Psoas muscle (tissue), 8 donors: ENCODE results near the gene AMDHD1. TPM values are rescaled to one million over a fixed set of nuclear protein-coding genes. Genes with fewer than 3 reads are reported as not detected.

Experiments used
- ATAC-seq, 4 donors: fragments of 200-7000 bp; cut with Tn5 transposase; one replicate each; pipeline ENCODE4 v1.9.1; 2020; ENCODE audit warnings: moderate library complexity in 3 of 4, mild to moderate bottlenecking in 2 of 4
- DNase-seq, 2 donors: peaks; one replicate each; pipeline ENCODE4 v3.0.0-alpha.2; 2020
- H3K27ac ChIP-seq: fragments of 200-600 bp; one replicate; pipeline ENCODE4 v1.8.0; 2022
- H3K27me3 ChIP-seq, 3 donors: fragments of 200-600 bp in 1 of 3; one replicate each; pipeline versions ENCODE4 v1.6.1 to v1.8.0; 2013 to 2022; ENCODE audit warnings: low read length in 2 of 3, mild to moderate bottlenecking in 2 of 3, moderate library complexity in 1 of 3; ENCODE audit not compliant: insufficient read depth in 3 of 3
- H3K36me3 ChIP-seq, 2 donors: fragments of 200-600 bp in 1 of 2; one replicate each; pipeline versions ENCODE4 v1.6.1 to v1.8.0; 2013 to 2022; ENCODE audit warnings: low read depth in 1 of 2, mild to moderate bottlenecking in 1 of 2, moderate library complexity in 1 of 2; ENCODE audit not compliant: insufficient read depth in 1 of 2
- H3K4me1 ChIP-seq: fragments of 200-600 bp; one replicate; pipeline ENCODE4 v1.8.0; 2022
- H3K4me3 ChIP-seq: fragments of 200-600 bp; one replicate; pipeline ENCODE4 v1.8.0; 2022; ENCODE audit warnings: mild to moderate bottlenecking
- H3K9me3 ChIP-seq: fragments of 200-600 bp; one replicate; pipeline ENCODE4 v1.8.0; 2022
- CTCF ChIP-seq: fragments of 200-600 bp; IDR thresholded peaks from one replicate; pipeline ENCODE4 v1.8.0; 2022; ENCODE audit warnings: antibody characterized with exemption
- WGBS, 3 donors: extraction: QIAGEN DNeasy Blood & Tissue Kit; methylation state at CpG; one replicate each; pipeline versions ENCODE4 v1.1.6 to v1.1.7; 2013; 5-methylcytosine and 5-hydroxymethylcytosine counted together
- intact Hi-C, 2 donors: fragments of 100-400 bp; cut with DNase I; formaldehyde crosslinking; loops; one replicate each; pipeline versions ENCODE4 v1.11.0 to v1.14.2; 2022
- polyA plus RNA-seq, 3 donors: library from polyadenylated mRNA; stranded (reverse); fragments of 200-250 nt; gene quantifications; one replicate each; pipeline ENCODE4 v1.2.3, GENCODE V29; 2013
- total RNA-seq, 4 donors: library from RNA; stranded (reverse); fragmentation: NEBNext Ultra II Directional in 2 of 4; extraction: Animal tissue kit (Norgen Biotek cat#: 25700) in 2 of 4; gene quantifications; one replicate each; pipeline versions ENCODE4 v1.2.1 to v1.2.4, GENCODE V29; 2021 to 2023
- donor health status: healthy with polysubstance abuse.
- donor health status: DM: no; HTN: no; CAD: no; lungs with moderate emphysema.
- donor health status: Bipolar disorder and iron deficiency.
- donor health status: healthy.
- donor health status: DM: yes; HTN: yes; CAD: no.
- donor health status: DM: no; HTN: no; CAD: no.
- donor health status: DM: no; HTN: no; CAD: no.
- donor health status: DM: yes; HTN: yes; CAD: no.

AMDHD1 gene
- total and polyA plus RNA-seq, 7 donors, result 0.18 to 1.1 (median 0.45) TPM

GRCh38 chr12:95960241-95960640 is 17.1 kb downstream of the AMDHD1 start:
- no peak for TF ChIP-seq CTCF
- no peaks in the 10 kb centered on the region for H3K9me3 ChIP-seq
- DNase-seq, result no peak
- WGBS, 3 donors, result 58 to 61% (median 59%) methylated on average over 5 of the region's 5 CpGs
- H3K4me3 ChIP-seq, result no peak overlapping the region
- H3K27me3 ChIP-seq, result peaks cover 0 to 2% (median 0%) of the 10 kb centered on the region in 3 donors
- ATAC-seq, result no peak
- intact Hi-C loops, result no loop called here
- no peaks in the 10 kb centered on the region for H3K4me1 ChIP-seq
- H3K36me3 ChIP-seq, result no peaks in the 10 kb centered on the region
- H3K27ac ChIP-seq, result no peak overlapping the region

GRCh38 chr12:95962222-95962621 is 19.1 kb downstream of the AMDHD1 start:
- DNase-seq (no peak), ATAC-seq (no peak)
- Histone ChIP-seq H3K36me3 (no peaks in the 10 kb centered on the region), H3K4me1 (no peaks in the 10 kb centered on the region), H3K27ac (no peak overlapping the region), H3K9me3 (no peaks in the 10 kb centered on the region), H3K4me3 (no peak overlapping the region), H3K27me3 (peaks cover 0 to 2% (median 0%) of the 10 kb centered on the region in 3 donors)
- intact Hi-C loops, result no loop called here
- TF ChIP-seq CTCF, result no peak
- 73 to 79% (median 73%) methylated on average over 7 of the region's 7 CpGs for WGBS, 3 donors

- no peak overlapping the region for H3K4me3 ChIP-seq
- H3K36me3 ChIP-seq, result no peaks in the 10 kb centered on the region
- no peak for ATAC-seq
- DNase-seq, result no peak
- H3K9me3 ChIP-seq, result no peaks in the 10 kb centered on the region
- no peaks in the 10 kb centered on the region for H3K4me1 ChIP-seq
- 81 to 85% (median 81%) methylated on average over 2 of the region's 2 CpGs for WGBS, 3 donors
- H3K27ac ChIP-seq, result no peak overlapping the region
- intact Hi-C loops, result no loop called here
- peaks cover 0 to 2% (median 0%) of the 10 kb centered on the region in 3 donors for H3K27me3 ChIP-seq
- no peak for TF ChIP-seq CTCF
Measured at GRCh38 chr12:95963096-95963495, 20.0 kb downstream of the AMDHD1 start.

- 64 to 81% (median 79%) methylated on average over 7 of the region's 7 CpGs for WGBS, 3 donors
Measured at GRCh38 chr12:95966287-95966870, 23.2 kb downstream of the AMDHD1 start.

More at GRCh38 chr12:95966287-95966870, 23.2 kb downstream of the AMDHD1 start:
- ATAC-seq (no peak), DNase-seq (no peak)
- intact Hi-C loops, result no loop called here
- H3K27me3 ChIP-seq, result no peaks in the 10 kb centered on the region
- H3K36me3 ChIP-seq, result no peaks in the 10 kb centered on the region
- no peaks in the 10 kb centered on the region for H3K9me3 ChIP-seq
- TF ChIP-seq CTCF, result no peak
- H3K27ac ChIP-seq, result no peak overlapping the region
- no peaks in the 10 kb centered on the region for H3K4me1 ChIP-seq
- no peak overlapping the region for H3K4me3 ChIP-seq
